ENCODE measurements around the gene BAK1. TPM values are rescaled to one million over a fixed set of nuclear protein-coding genes. Genes with fewer than 3 reads are reported as not detected.

BAK1 gene
- total and polyA plus RNA-seq, 2 of the 13 experiments (the other 11 are each of a cell fraction or from before 2014, with no cell fraction given): 15.0 to 23.8 TPM

GRCh38 chr6:33620856-33621710 is 41.0 kb upstream of the BAK1 start, which contains the start of gene ITPR3:
ITPR3 (plus strand) TSS chr6:33621322; CDS start chr6:33621603, 281 bp downstream.
- ChIA-PET CTCF (ENCODE audit: low intra/inter-chr PET ratio, low total read pairs) (interaction anchor here (1.5 kb wide), 1 partner anchor 12 kb away, joined by 6 read pairs; no protein-coding TSS in a partner anchor), POLR2A (interaction anchor here (0.6 to 5.1 kb wide), 11 partner anchors 7 to 219 kb away, joined by 3 to 32 read pairs (median 6); partner anchors contain the start of gene BAK1)
- DNase-seq (ENCODE audit: low spot score) (no peak), ATAC-seq (peak; percentile 75), FAIRE-seq (no peak)
- Histone ChIP-seq H2AFZ (ENCODE audit: low read length) (no peak within 1 kb of the TSS), H3K27me3 (ENCODE audit: control insufficient read depth in 1 of 2, insufficient read depth in 2 of 2, low read length in 2 of 2) (peaks cover 0 to 15% of the 10 kb centered on the region in 2 experiments; a peak in 3 of 5 replicates), H3K9me3 (ENCODE audit: low read length) (no peaks in the 10 kb centered on the region), H3K4me3 (replicated peaks in 1 of 3; ENCODE audit: insufficient read depth in 1 of 3, low read depth in 2 of 3, low read length in 3 of 3) (peak within 1 kb of the TSS; percentile 80 to 86 (median 82)), H4K20me1 (ENCODE audit: insufficient read depth, low read length) (no peaks in the 10 kb centered on the region; the same call in 1 of the 2 replicates), H3K4me2 (ENCODE audit: low read depth, low read length) (peak within 1 kb of the TSS; percentile 96), H3K27ac (ENCODE audit: extremely low read length, insufficient read depth, low read length) (no peak within 1 kb of the TSS), H3K36me3 (replicated peaks in 1 of 2; ENCODE audit: control insufficient read depth in 1 of 2, insufficient read depth in 2 of 2, low read length in 2 of 2) (no peaks in the 10 kb centered on the region), H3K9ac (ENCODE audit: insufficient read depth, low read depth, low read length) (peak within 1 kb of the TSS; percentile 64), H3K4me1 (ENCODE audit: insufficient read depth, low read length) (peaks cover 52% of the 10 kb centered on the region), H3K79me2 (ENCODE audit: insufficient read depth, low read length) (peaks cover 2% of the 10 kb centered on the region)
- in situ Hi-C loops (cut with HindIII; ENCODE audit: extremely low pct_ligation_motif_present, low pct_unique_long_range_greater_than_20kb): loop anchor here (5.0 kb wide), 1 partner anchor 34 kb away; no protein-coding TSS in a partner anchor
- intact Hi-C loops (cut with micrococcal nuclease; ENCODE audit: unreplicated experiment): no loop called here
- BruUV-seq (replicated peaks): no TSS peak
- 1% methylated on average over 18 of the region's 99 CpGs for WGBS (ENCODE audit: low lambda C conversion rate)
- TF ChIP-seq ESRRA (CRISPR knock-in tag; IDR thresholded peaks at IDR 0.05; ENCODE audit: low read depth): no peak
- TF ChIP-seq SAP130 (CRISPR knock-in tag; IDR thresholded peaks at IDR 0.05; ENCODE audit: low read depth): peak; percentile 29
- peak; percentile 39; the same call in 1 of the 2 replicates for TF ChIP-seq PHF8 (CRISPR knock-in tag; IDR thresholded peaks at IDR 0.05)
- 0 out of 2 replicates have a peak, but pooled peaks have one; percentile 9 for TF ChIP-seq ATF7-NPFF (CRISPR knock-in tag; IDR thresholded peaks at IDR 0.05; ENCODE audit: low read depth)
- peak; percentile 74; the same call in 1 of the 2 replicates for TF ChIP-seq TFDP1 (CRISPR knock-in tag; IDR thresholded peaks at IDR 0.05; ENCODE audit: borderline replicate concordance)
- peak; percentile 64; the same call in 1 of the 2 replicates for TF ChIP-seq NFKB2 (CRISPR knock-in tag; IDR thresholded peaks at IDR 0.05; ENCODE audit: borderline replicate concordance)
- TF ChIP-seq ZBTB4 (CRISPR knock-in tag; IDR thresholded peaks at IDR 0.05; ENCODE audit: borderline replicate concordance): no peak
- TF ChIP-seq PRDM15 (CRISPR knock-in tag; IDR thresholded peaks at IDR 0.05): 0 out of 2 replicates have a peak, but pooled peaks have one; percentile 37
- TF ChIP-seq PATZ1 (CRISPR knock-in tag; IDR thresholded peaks at IDR 0.05): peak; percentile 57; the same call in 1 of the 2 replicates
- TF ChIP-seq PCBP1 (IDR thresholded peaks at IDR 0.05; ENCODE audit: borderline replicate concordance, low read depth, low read length): no peak
- TF ChIP-seq POLR2AphosphoS2 (IDR thresholded peaks at IDR 0.05; ENCODE audit: low read depth, low read length): no peak

Data from HepG2 (cell line).